ENCODE data around the gene NRIP2. TPM values are rescaled to one million over a fixed set of nuclear protein-coding genes. Genes with fewer than 3 reads are reported as not detected.

NRIP2 gene
- total RNA-seq, 1 experiment from 2014 or later, result not detected

GRCh38 chr12:2804393-2805142, 30.3 kb downstream of the NRIP2 start:
- intact Hi-C loops (cut with micrococcal nuclease; ENCODE audit: unreplicated experiment), result no loop called here
- Histone ChIP-seq H3K79me2 (ENCODE audit: low read depth) (no peaks in the 10 kb centered on the region), H3K9me3 (ENCODE audit: insufficient read depth, low read depth) (no peaks in the 10 kb centered on the region), H3K4me3 (no peak overlapping the region), H4K20me1 (ENCODE audit: insufficient read depth) (peaks cover 9% of the 10 kb centered on the region), H3K27me3 (ENCODE audit: insufficient read depth, low read depth) (no peaks in the 10 kb centered on the region), H3K36me3 (ENCODE audit: low read depth) (peaks cover 44% of the 10 kb centered on the region), H3K27ac (no peak overlapping the region), H3F3A (ENCODE audit: insufficient read depth, low read depth) (peaks cover 60% of the 10 kb centered on the region), H3K4me2 (no peak overlapping the region), H3K9me2 (ENCODE audit: insufficient read depth) (no peaks in the 10 kb centered on the region), H3K4me1 (replicated peaks; ENCODE audit: insufficient read depth) (no peaks in the 10 kb centered on the region), H2AFZ (no peak overlapping the region)
- CTCF ChIA-PET, result no interaction called here
- TF ChIP-seq EZH2 (IDR thresholded peaks at IDR 0.05; ENCODE audit: low read depth) (no peak), CTCF (conservative IDR thresholded peaks at IDR 0.05) (no peak)
- POLR2A ChIA-PET (ENCODE audit: unreplicated experiment), result no interaction called here
- no TSS peak for BruUV-seq (replicated peaks)
- no peak for DNase-seq

GRCh38 chr12:2803635-2804392, 31.0 kb downstream of the NRIP2 start:
- intact Hi-C loops (cut with micrococcal nuclease; ENCODE audit: unreplicated experiment), result no loop called here
- Histone ChIP-seq H4K20me1 (ENCODE audit: insufficient read depth) (peaks cover 17% of the 10 kb centered on the region), H3K4me1 (replicated peaks; ENCODE audit: insufficient read depth) (no peaks in the 10 kb centered on the region), H3K36me3 (ENCODE audit: low read depth) (peaks cover 51% of the 10 kb centered on the region), H3K27me3 (ENCODE audit: insufficient read depth, low read depth) (no peaks in the 10 kb centered on the region), H3F3A (ENCODE audit: insufficient read depth, low read depth) (peaks cover 67% of the 10 kb centered on the region), H3K79me2 (ENCODE audit: low read depth) (no peaks in the 10 kb centered on the region), H3K9me3 (ENCODE audit: insufficient read depth, low read depth) (no peaks in the 10 kb centered on the region), H2AFZ (no peak overlapping the region), H3K4me2 (no peak overlapping the region), H3K4me3 (no peak overlapping the region), H3K9me2 (ENCODE audit: insufficient read depth) (no peaks in the 10 kb centered on the region), H3K27ac (no peak overlapping the region)
- BruUV-seq (replicated peaks), result no TSS peak
- CTCF ChIA-PET, result no interaction called here
- POLR2A ChIA-PET (ENCODE audit: unreplicated experiment), result no interaction called here
- TF ChIP-seq CTCF (conservative IDR thresholded peaks at IDR 0.05) (no peak), EZH2 (IDR thresholded peaks at IDR 0.05; ENCODE audit: low read depth) (no peak)
- DNase-seq, result no peak

- peaks cover 8% of the 10 kb centered on the region for H3K4me1 ChIP-seq (replicated peaks; ENCODE audit: insufficient read depth)
- no peak overlapping the region for H2AFZ ChIP-seq
- POLR2A ChIA-PET (ENCODE audit: unreplicated experiment), result no interaction called here
- no peaks in the 10 kb centered on the region for H3K9me2 ChIP-seq (ENCODE audit: insufficient read depth)
- DNase-seq, result no peak
- H3K9me3 ChIP-seq (ENCODE audit: insufficient read depth, low read depth), result no peaks in the 10 kb centered on the region
- TF ChIP-seq CTCF (conservative IDR thresholded peaks at IDR 0.05), result no peak
- no peak for TF ChIP-seq EZH2 (IDR thresholded peaks at IDR 0.05; ENCODE audit: low read depth)
- no TSS peak for BruUV-seq (replicated peaks)
- H3K4me3 ChIP-seq, result no peak overlapping the region
- peaks cover 71% of the 10 kb centered on the region for H3K36me3 ChIP-seq (ENCODE audit: low read depth)
- H3K27ac ChIP-seq, result no peak overlapping the region
- CTCF ChIA-PET, result no interaction called here
- H3K79me2 ChIP-seq (ENCODE audit: low read depth), result peaks cover 24% of the 10 kb centered on the region
- H3F3A ChIP-seq (ENCODE audit: insufficient read depth, low read depth), result peaks cover 67% of the 10 kb centered on the region
- H3K27me3 ChIP-seq (ENCODE audit: insufficient read depth, low read depth), result no peaks in the 10 kb centered on the region
- no peak overlapping the region for H3K4me2 ChIP-seq
- peaks cover 41% of the 10 kb centered on the region for H4K20me1 ChIP-seq (ENCODE audit: insufficient read depth)
- intact Hi-C loops (cut with micrococcal nuclease; ENCODE audit: unreplicated experiment), result no loop called here
Observed at GRCh38 chr12:2801044-2801783, 33.6 kb downstream of the NRIP2 start.
